HL-60 (cell line): ENCODE data around the gene MRPS23.

Experiments used
- CTCF ChIP-seq: IDR thresholded peaks from one replicate; pipeline ENCODE4 v1.5.1; 2011; ENCODE audit warnings: low read length, control low read depth, inconsistent platforms; ENCODE audit not compliant: insufficient read depth
- POLR2AphosphoS5 ChIP-seq: IDR thresholded peaks from 2 replicates; pipeline ENCODE4 v1.6.1; 2012; ENCODE audit warnings: low read depth
- REST ChIP-seq: IDR thresholded peaks from 2 replicates; pipeline ENCODE4 v1.6.1; 2012; ENCODE audit warnings: low read depth; ENCODE audit not compliant: insufficient replicate concordance
- SPI1 ChIP-seq: IDR thresholded peaks from 2 replicates; pipeline ENCODE4 v1.6.1; 2012; ENCODE audit warnings: low read depth, mild to moderate bottlenecking, borderline replicate concordance

- TF ChIP-seq CTCF (no peak), SPI1 (no peak), POLR2AphosphoS5 (no peak), REST (no peak)
Measured at GRCh38 chr17:57852955-57853328, 3.1 kb upstream of the MRPS23 start.
